Kidney (tissue), 14 donors: Measurements from ENCODE around the gene VEZF1. TPM values are rescaled to one million over a fixed set of nuclear protein-coding genes. Genes with fewer than 3 reads are reported as not detected.

Experiments used
- DNase-seq, 5 donors: peaks; one replicate each; pipeline ENCODE4 v3.0.0-alpha.2; 2013 to 2020
- FAIRE-seq: peaks from 2 replicates; lab custom pipeline; 2012; peaks lifted over from hg19 to GRCh38; lab: Jason Lieb, UNC
- H3K27ac ChIP-seq, 2 donors: one replicate each; pipeline ENCODE4 v1.7.0; 2013; ENCODE audit warnings: low read depth in 2 of 2, low read length in 2 of 2, inconsistent platforms in 1 of 2
- H3K27me3 ChIP-seq: one replicate; pipeline ENCODE4 v1.7.1; 2013; ENCODE audit warnings: low read length, inconsistent platforms; ENCODE audit not compliant: control insufficient read depth, insufficient read depth
- H3K36me3 ChIP-seq, 3 donors: one replicate each; pipeline versions ENCODE4 v1.7.0 to v1.7.1; 2013; ENCODE audit warnings: low read length in 3 of 3, control low read depth in 1 of 3, inconsistent platforms in 1 of 3; ENCODE audit not compliant: insufficient read depth in 3 of 3, control insufficient read depth in 2 of 3
- H3K4me1 ChIP-seq, 3 donors: one replicate each; pipeline versions ENCODE4 v1.7.0 to v1.7.1; 2013; ENCODE audit warnings: low read length in 3 of 3, inconsistent platforms in 1 of 3, low read depth in 1 of 3; ENCODE audit not compliant: control insufficient read depth in 2 of 3, insufficient read depth in 2 of 3
- H3K4me3 ChIP-seq, 3 donors: one replicate each; pipeline versions ENCODE4 v1.7.0 to v1.8.1; 2013; ENCODE audit warnings: low read length in 3 of 3, control low read depth in 1 of 3, inconsistent platforms in 1 of 3
- H3K9ac ChIP-seq, 3 donors: one replicate each; pipeline versions ENCODE4 v1.7.0 to v1.7.1; 2013; ENCODE audit warnings: low read length in 3 of 3, control low read depth in 1 of 3, inconsistent platforms in 1 of 3
- H3K9me3 ChIP-seq, 3 donors: one replicate each; pipeline versions ENCODE4 v1.7.0 to v1.7.1; 2013; ENCODE audit warnings: low read length in 3 of 3, control low read depth in 1 of 3, inconsistent platforms in 1 of 3; ENCODE audit not compliant: control insufficient read depth in 2 of 3, insufficient read depth in 1 of 3
- intact Hi-C: fragments of 100-400 bp; cut with DNase I; formaldehyde crosslinking; loops from one replicate; pipeline ENCODE4 v1.11.1; 2022
- polyA plus RNA-seq: library from polyadenylated mRNA; stranded (reverse); fragments of 350-450 nt; fragmentation: Illumina TruSeq; extraction: RNeasy Lipid Tissue Mini Kit (QIAGEN cat#74804); gene quantifications from one replicate; pipeline ENCODE4 v1.2.3, GENCODE V29; 2014; ENCODE audit warnings: low read depth, low replicate concordance; ENCODE audit not compliant: insufficient read depth
- total RNA-seq: library from RNA; stranded (reverse); fragmentation: NEBNext Ultra II Directional; extraction: Animal tissue kit (Norgen Biotek cat#: 25700); gene quantifications from one replicate; pipeline ENCODE4 v1.2.1, GENCODE V29; 2021
- TF ChIP-seq, protein P1 (sequence below): IDR thresholded peaks from 3 replicates; pipeline ENCODE4 v1.5.1; 2012; ENCODE audit warnings: mild to moderate bottlenecking, moderate library complexity, borderline replicate concordance; ENCODE audit not compliant: insufficient read depth; ENCODE audit errors: extremely low read depth
- donor health status: control.
- donor health status: control.
- donor health status: control.
- donor health status: control.
- donor health status: control.
- donor health status: DM: yes; HTN: yes; CAD: no.
- donor health status: Normal renal cell carcinoma (clear cell type).

The VEZF1 gene
- total and polyA plus RNA-seq, 2 donors from 2014 or later, result 26.0 to 92.5 TPM

DNA sequence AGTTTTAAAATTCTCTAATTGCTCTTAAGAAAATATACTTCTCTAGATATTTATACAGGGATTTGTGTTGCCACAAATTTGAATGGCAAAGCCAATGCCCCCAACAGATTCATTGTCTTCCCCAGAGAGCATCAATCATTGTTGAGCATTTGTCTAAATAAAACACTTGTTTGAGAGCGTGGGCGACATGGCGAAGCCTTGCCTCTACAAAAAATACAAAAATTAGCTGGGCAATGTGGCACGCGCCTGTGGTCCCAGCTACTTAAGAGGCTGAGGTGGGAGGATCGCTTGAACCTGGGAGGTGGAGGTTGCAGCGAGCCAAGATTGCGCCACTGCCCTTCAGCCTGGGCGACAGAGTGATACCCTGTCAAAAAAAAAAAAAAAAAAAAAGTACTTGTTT, 32.3 kb upstream of the VEZF1 start:
- no peak overlapping the region for H3K4me3 ChIP-seq
- H3K36me3 ChIP-seq, result no peaks in the 10 kb centered on the region
- no peak for FAIRE-seq
- H3K9me3 ChIP-seq, result no peaks in the 10 kb centered on the region
- H3K27me3 ChIP-seq, result no peaks in the 10 kb centered on the region
- intact Hi-C loops, result no loop called here
- H3K4me1 ChIP-seq, result no peaks in the 10 kb centered on the region
- TF ChIP-seq, protein P1, sequence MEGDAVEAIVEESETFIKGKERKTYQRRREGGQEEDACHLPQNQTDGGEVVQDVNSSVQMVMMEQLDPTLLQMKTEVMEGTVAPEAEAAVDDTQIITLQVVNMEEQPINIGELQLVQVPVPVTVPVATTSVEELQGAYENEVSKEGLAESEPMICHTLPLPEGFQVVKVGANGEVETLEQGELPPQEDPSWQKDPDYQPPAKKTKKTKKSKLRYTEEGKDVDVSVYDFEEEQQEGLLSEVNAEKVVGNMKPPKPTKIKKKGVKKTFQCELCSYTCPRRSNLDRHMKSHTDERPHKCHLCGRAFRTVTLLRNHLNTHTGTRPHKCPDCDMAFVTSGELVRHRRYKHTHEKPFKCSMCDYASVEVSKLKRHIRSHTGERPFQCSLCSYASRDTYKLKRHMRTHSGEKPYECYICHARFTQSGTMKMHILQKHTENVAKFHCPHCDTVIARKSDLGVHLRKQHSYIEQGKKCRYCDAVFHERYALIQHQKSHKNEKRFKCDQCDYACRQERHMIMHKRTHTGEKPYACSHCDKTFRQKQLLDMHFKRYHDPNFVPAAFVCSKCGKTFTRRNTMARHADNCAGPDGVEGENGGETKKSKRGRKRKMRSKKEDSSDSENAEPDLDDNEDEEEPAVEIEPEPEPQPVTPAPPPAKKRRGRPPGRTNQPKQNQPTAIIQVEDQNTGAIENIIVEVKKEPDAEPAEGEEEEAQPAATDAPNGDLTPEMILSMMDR, result no peak
- no peak overlapping the region for H3K27ac ChIP-seq
- H3K9ac ChIP-seq, result no peak overlapping the region
- no peak for DNase-seq

DNA sequence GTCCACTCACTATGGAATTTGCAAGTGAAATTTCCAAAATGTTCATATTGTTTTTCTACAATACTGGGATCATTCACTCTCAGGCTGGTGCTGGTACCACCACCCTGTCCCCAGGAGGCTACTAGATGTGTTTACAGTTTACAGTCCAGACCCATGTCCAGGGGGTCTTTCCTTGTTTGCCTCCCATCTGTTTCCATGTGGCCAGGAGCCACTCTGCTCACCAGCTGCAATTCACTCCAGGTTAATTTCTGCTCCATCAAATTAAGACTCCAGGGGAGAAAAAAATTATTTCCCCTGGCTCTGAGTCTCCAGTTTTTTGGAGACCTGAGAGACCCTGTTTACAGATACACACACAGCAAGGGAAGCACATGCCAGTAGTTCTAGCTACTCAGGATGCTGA, 31.5 kb upstream of the VEZF1 start:
- no peaks in the 10 kb centered on the region for H3K9me3 ChIP-seq
- no peak overlapping the region for H3K9ac ChIP-seq
- H3K27ac ChIP-seq, result no peak overlapping the region
- intact Hi-C loops, result no loop called here
- no peaks in the 10 kb centered on the region for H3K27me3 ChIP-seq
- H3K4me3 ChIP-seq, result no peak overlapping the region
- no peak for FAIRE-seq
- no peaks in the 10 kb centered on the region for H3K4me1 ChIP-seq
- DNase-seq, result no peak
- TF ChIP-seq, protein P1, result no peak
- H3K36me3 ChIP-seq, result no peaks in the 10 kb centered on the region

GRCh38 chr17:58019039-58019438, 31.0 kb upstream of the VEZF1 start:
- TF ChIP-seq, protein P1, result no peak
- H3K27me3 ChIP-seq, result no peaks in the 10 kb centered on the region
- no peaks in the 10 kb centered on the region for H3K4me1 ChIP-seq
- no peaks in the 10 kb centered on the region for H3K36me3 ChIP-seq
- intact Hi-C loops, result no loop called here
- H3K9ac ChIP-seq, result no peak overlapping the region
- no peak for FAIRE-seq
- H3K4me3 ChIP-seq, result no peak overlapping the region
- H3K27ac ChIP-seq, result no peak overlapping the region
- no peak for DNase-seq
- H3K9me3 ChIP-seq, result no peaks in the 10 kb centered on the region
